ENCODE data around the gene GDF3. TPM values are rescaled to one million over a fixed set of nuclear protein-coding genes. Genes with fewer than 3 reads are reported as not detected.

The GDF3 gene
- total and polyA plus RNA-seq, 2 donors (not counting 1 experiment from before 2014, with no cell fraction given) = not detected

GRCh38 chr12:7712841-7713442 is 17.4 kb upstream of the GDF3 start:
- ChIA-PET POLR2A (no interaction called here), CTCF (no interaction called here)
- Mint-ChIP-seq H3K27ac (no peak overlapping the region), H3K4me3 (no peak overlapping the region), H3K27me3 (peaks cover 3% of the 10 kb centered on the region), H3K4me1 (no peaks in the 10 kb centered on the region), H3K9me3 (ENCODE audit: insufficient read depth) (no peaks in the 10 kb centered on the region)
- Histone ChIP-seq H4K20me1 (ENCODE audit: control insufficient read depth, insufficient read depth, low read length, poor library complexity, severe bottlenecking) (no peaks in the 10 kb centered on the region), H3K4me2 (replicated peaks; ENCODE audit: low read depth, low read length, poor library complexity, severe bottlenecking) (no peak overlapping the region), H3K9me3 (ENCODE audit: control extremely low read depth in 1 of 3, control insufficient read depth in 2 of 3, insufficient read depth in 1 of 3, low read length in 2 of 3) (no peaks in the 10 kb centered on the region), H3K9ac (ENCODE audit: low read length) (no peak overlapping the region), H3K79me2 (ENCODE audit: control insufficient read depth, insufficient read depth, low read length) (no peaks in the 10 kb centered on the region), H3K36me3 (replicated peaks in 1 of 2; ENCODE audit: control extremely low read depth in 1 of 2, control insufficient read depth in 1 of 2, extremely low read depth in 1 of 2, insufficient read depth in 2 of 2, low read length in 1 of 2) (no peaks in the 10 kb centered on the region), H3K27ac (ENCODE audit: low read length in 2 of 2) (no peak overlapping the region), H3K4me3 (ENCODE audit: control extremely low read depth in 1 of 5, extremely low read depth in 1 of 5, insufficient read depth in 1 of 5, low read depth in 2 of 5, low read length in 4 of 5) (no peak overlapping the region), H3K4me1 (ENCODE audit: control insufficient read depth in 2 of 2, insufficient read depth in 2 of 2, low read length in 2 of 2) (no peaks in the 10 kb centered on the region), H3K27me3 (replicated peaks in 1 of 4; ENCODE audit: control extremely low read depth in 1 of 4, control insufficient read depth in 3 of 4, insufficient read depth in 4 of 4, low read length in 3 of 4) (no peaks in the 10 kb centered on the region), H2AFZ (ENCODE audit: insufficient read depth, low read depth, low read length, poor library complexity, severe bottlenecking) (no peak overlapping the region)
- no peak for ATAC-seq (ENCODE audit: low read depth)
- intact Hi-C loops (cut with micrococcal nuclease) = no loop called here
- no peak for DNase-seq
- WGBS (ENCODE audit: insufficient coverage) = 92% methylated on average over 22 of the region's 28 CpGs
- TF ChIP-seq CTCF (IDR thresholded peaks at IDR 0.05) (no peak), EZH2 (IDR thresholded peaks at IDR 0.05; ENCODE audit: borderline replicate concordance, insufficient read depth, low read depth, low read length, poor library complexity, severe bottlenecking) (no peak)

- Mint-ChIP-seq H3K9me3 (ENCODE audit: insufficient read depth) (no peaks in the 10 kb centered on the region), H3K27ac (no peak within 1 kb of the TSS), H3K4me1 (no peaks in the 10 kb centered on the region), H3K27me3 (peaks cover 3% of the 10 kb centered on the region), H3K4me3 (no peak within 1 kb of the TSS)
- intact Hi-C loops (cut with micrococcal nuclease) = no loop called here
- no peak within 1 kb of the TSS for H3K27ac ChIP-seq (ENCODE audit: low read length in 2 of 2)
- no peak for TF ChIP-seq CTCF (IDR thresholded peaks at IDR 0.05)
- TF ChIP-seq EZH2 (IDR thresholded peaks at IDR 0.05; ENCODE audit: borderline replicate concordance, insufficient read depth, low read depth, low read length, poor library complexity, severe bottlenecking) = no peak
- no peaks in the 10 kb centered on the region for H4K20me1 ChIP-seq (ENCODE audit: control insufficient read depth, insufficient read depth, low read length, poor library complexity, severe bottlenecking)
- no peaks in the 10 kb centered on the region for H3K36me3 ChIP-seq (replicated peaks in 1 of 2; ENCODE audit: control extremely low read depth in 1 of 2, control insufficient read depth in 1 of 2, extremely low read depth in 1 of 2, insufficient read depth in 2 of 2, low read length in 1 of 2)
- H2AFZ ChIP-seq (ENCODE audit: insufficient read depth, low read depth, low read length, poor library complexity, severe bottlenecking) = no peak within 1 kb of the TSS
- no peak within 1 kb of the TSS for H3K4me3 ChIP-seq (ENCODE audit: control extremely low read depth in 1 of 5, extremely low read depth in 1 of 5, insufficient read depth in 1 of 5, low read depth in 2 of 5, low read length in 4 of 5)
- H3K9ac ChIP-seq (ENCODE audit: low read length) = no peak within 1 kb of the TSS
- H3K4me1 ChIP-seq (ENCODE audit: control insufficient read depth in 2 of 2, insufficient read depth in 2 of 2, low read length in 2 of 2) = no peaks in the 10 kb centered on the region
- no peaks in the 10 kb centered on the region for H3K9me3 ChIP-seq (ENCODE audit: control extremely low read depth in 1 of 3, control insufficient read depth in 2 of 3, insufficient read depth in 1 of 3, low read length in 2 of 3)
- CTCF ChIA-PET = no interaction called here
- ATAC-seq (ENCODE audit: low read depth) (no peak), DNase-seq (no peak)
- H3K79me2 ChIP-seq (ENCODE audit: control insufficient read depth, insufficient read depth, low read length) = no peaks in the 10 kb centered on the region
- POLR2A ChIA-PET = no interaction called here
- no peaks in the 10 kb centered on the region for H3K27me3 ChIP-seq (replicated peaks in 1 of 4; ENCODE audit: control extremely low read depth in 1 of 4, control insufficient read depth in 3 of 4, insufficient read depth in 4 of 4, low read length in 3 of 4)
- 93% methylated on average over 6 of the region's 7 CpGs for WGBS (ENCODE audit: insufficient coverage)
- H3K4me2 ChIP-seq (replicated peaks; ENCODE audit: low read depth, low read length, poor library complexity, severe bottlenecking) = no peak within 1 kb of the TSS
These were observed 15.6 kb upstream of the GDF3 start, which contains the start of gene DPPA3 for GRCh38 chr12:7711133-7711532. Gene DPPA3, plus strand, starts transcription at chr12:7711433. Its CDS starts 138 bp downstream, at chr12:7711571.
